Fibroblast of mammary gland (primary cell): ENCODE measurements around the gene FOXA2.

Experiments used
- DNase-seq: peaks from one replicate; pipeline ENCODE4 v3.0.0-alpha.2; 2010; ENCODE audit warnings: low read depth
- H3K4me3 ChIP-seq: 2 replicates; pipeline ENCODE4 v1.5.1; 2011; ENCODE audit warnings: low read depth, mild to moderate bottlenecking, low read length, moderate library complexity; ENCODE audit not compliant: control insufficient read depth
- TF ChIP-seq, protein P1 (sequence below): conservative IDR thresholded peaks from 2 replicates; pipeline ENCODE4 v1.5.1; 2011; ENCODE audit warnings: low read depth, low read length, inconsistent platforms; ENCODE audit not compliant: control insufficient read depth, insufficient read depth

FOXA2 gene

DNA sequence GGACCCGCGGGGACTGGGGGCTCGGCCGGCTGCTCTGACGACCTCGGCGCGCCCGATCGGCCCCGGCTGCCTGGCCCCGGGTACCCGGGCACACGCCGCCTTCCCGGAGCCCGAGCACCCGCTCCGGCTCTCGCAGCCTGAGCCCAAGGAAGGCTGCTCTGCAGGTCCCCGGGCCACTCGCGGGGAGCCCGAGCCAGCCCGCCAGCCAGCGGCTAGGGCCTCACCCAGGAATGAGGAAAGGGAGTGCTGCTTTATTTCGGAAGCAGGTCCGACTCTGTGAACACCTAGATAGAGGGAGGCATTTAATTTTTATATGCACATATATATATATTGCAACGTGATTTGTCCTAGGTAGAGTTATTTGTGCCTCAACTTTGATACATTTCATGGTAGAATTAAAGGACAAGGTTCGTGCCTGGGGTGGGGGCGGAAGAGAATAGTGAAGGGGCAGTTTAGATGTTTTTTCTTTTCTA, 15.5 kb downstream of the FOXA2 start:
- TF ChIP-seq, protein P1, sequence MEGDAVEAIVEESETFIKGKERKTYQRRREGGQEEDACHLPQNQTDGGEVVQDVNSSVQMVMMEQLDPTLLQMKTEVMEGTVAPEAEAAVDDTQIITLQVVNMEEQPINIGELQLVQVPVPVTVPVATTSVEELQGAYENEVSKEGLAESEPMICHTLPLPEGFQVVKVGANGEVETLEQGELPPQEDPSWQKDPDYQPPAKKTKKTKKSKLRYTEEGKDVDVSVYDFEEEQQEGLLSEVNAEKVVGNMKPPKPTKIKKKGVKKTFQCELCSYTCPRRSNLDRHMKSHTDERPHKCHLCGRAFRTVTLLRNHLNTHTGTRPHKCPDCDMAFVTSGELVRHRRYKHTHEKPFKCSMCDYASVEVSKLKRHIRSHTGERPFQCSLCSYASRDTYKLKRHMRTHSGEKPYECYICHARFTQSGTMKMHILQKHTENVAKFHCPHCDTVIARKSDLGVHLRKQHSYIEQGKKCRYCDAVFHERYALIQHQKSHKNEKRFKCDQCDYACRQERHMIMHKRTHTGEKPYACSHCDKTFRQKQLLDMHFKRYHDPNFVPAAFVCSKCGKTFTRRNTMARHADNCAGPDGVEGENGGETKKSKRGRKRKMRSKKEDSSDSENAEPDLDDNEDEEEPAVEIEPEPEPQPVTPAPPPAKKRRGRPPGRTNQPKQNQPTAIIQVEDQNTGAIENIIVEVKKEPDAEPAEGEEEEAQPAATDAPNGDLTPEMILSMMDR: no peak

DNA sequence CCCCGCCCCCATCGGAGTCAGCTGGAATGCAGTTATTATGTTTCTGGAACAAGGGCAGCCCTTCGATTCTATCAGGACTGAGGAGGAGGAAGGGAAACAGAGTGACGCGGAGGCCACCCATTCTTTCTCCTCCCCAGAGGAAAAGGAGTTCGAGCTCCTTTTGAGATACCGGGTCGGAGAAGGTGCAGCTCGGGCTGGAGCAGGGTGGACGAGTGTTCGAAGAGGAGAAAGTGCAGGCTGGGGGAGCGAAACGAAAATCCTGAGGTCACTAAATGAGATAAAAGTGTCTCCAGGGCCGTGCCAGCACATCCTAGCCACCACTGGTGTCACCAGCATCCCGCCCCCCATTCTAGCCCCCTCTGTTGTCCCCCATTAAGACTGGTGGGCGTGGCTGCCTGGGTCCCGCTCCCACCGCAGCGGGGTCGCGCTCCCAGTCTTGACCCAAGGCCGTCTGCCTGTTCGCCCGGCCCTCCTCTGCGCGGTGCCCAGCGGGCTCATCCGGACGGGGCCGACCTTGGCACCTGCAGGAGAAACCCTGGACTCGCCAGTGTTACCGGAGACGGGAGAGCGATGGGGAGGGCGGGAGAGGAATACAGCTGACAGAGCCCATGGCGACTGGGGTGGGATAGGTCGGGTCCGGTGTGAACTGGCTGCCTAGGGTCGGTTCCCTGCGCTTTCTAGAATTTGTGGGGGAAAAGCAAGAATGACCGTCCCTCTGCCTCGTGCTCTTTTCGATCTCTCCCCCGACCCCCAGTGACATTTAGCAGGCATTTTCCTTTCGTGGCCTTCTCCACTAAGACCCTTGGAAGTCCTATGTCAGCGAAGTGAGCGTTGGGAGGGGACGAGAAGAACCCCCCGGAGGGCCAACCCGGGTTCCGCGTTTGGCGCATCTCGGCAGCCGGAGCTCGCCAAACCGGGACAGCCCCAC, 16.2 kb downstream of the FOXA2 start:
- TF ChIP-seq, protein P1: no peak
- H3K4me3 ChIP-seq: no peak overlapping the region
- DNase-seq: no peak

More for the DNA sequence above, 15.5 kb downstream of the FOXA2 start:
- H3K4me3 ChIP-seq: no peak overlapping the region
- DNase-seq: no peak

DNA sequence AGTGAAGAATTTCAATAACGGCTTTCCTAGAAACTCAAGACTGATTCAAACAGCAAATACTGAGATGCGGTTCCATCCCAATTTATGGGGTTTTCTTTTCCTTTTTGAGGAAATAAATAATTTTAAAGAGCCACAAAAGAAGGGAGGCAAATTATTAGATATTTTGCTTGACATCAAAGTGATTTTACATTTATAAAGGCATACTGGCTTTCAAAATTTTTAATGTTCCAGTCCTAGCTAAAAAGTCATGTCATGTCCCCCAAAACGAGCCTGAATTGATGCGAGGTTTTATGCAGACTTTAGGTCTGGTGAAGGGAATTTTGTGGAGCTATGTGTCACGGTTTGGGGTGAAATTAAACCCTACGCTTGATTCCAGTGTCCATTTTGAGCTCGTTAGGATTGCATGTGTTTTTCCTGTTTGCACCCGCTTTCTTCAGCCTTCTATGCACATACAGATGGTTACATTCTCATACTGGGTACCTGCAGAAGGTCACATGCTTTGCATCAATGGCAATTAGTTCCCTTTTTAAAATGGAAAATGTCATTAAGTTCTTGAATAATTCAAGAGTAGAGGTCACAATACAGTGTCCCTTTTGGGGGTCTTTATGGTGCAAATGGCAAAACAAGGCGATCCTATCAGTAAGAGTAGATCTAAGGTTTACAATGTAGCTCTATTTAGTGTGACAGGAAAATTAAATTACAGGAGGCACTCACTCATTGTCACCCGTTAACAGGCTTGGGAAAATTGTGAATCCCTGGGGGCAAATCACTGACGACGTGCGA, 17.3 kb downstream of the FOXA2 start:
- TF ChIP-seq, protein P1: no peak
- DNase-seq: no peak
- no peak overlapping the region for H3K4me3 ChIP-seq

DNA sequence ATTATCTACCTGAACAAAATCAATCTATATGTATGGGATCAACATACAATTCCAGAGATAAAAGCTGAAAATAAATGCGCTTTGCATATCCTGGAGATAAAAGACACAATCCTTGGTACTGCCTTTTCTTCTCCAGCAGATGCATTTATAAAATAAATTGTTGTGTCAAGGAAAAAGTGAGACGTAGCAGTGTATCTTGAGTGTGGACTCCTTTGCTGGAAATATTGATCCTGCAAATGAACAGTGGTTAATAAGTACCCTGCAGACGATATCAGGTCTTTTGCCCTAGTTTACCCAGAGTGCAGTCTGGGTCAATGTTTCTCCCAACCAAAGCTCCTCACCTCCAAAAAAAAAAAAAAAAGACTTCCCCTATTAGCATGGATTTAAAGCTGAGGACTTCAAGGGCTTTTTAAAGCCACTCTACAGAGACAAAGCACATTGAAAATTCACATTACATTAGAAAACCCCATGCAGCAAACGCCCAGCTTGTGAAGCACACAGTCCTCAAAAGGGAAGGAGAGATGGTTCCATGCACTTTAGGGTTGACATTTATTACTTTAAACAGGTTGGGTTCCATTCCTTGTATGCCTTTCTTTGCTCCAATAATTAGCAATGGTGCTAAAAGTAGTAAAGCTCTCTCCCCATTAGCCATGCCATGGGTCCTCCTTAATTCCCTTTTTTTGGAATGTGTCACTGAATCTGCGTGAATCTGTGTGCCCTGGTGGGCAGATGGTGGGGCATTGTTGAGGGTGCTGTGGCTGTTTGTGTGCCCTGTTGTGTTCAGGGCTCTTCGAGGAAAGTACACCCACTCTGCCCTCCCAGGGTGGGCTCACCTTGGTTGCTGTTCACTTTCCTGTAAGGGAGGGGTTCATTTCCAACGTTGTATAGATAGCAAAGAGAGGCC, 21.1 kb downstream of the FOXA2 start:
- no peak overlapping the region for H3K4me3 ChIP-seq
- no peak for DNase-seq
- TF ChIP-seq, protein P1: no peak

DNA sequence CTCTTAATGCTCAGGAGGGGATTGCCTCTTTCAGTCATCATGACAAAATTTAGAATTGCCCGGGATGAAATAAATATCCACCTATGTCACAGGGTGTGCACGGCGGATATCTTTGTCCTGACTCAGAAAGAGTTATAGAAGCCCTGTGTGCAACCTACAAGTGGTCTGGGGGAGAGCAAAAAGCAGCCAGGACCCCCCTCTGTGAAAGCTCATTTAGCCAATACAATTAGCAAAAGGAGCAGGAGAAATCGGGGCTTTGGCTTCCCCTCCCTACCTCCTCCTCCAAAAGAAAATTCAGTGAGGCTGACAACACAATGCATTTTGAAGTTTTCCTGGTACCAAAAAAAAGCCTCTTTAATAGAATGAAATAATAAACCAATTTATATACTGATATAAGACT, 21.8 kb downstream of the FOXA2 start:
- H3K4me3 ChIP-seq: no peak overlapping the region
- TF ChIP-seq, protein P1: no peak
- DNase-seq: no peak
